H1 (cell line): ENCODE data around the gene GPC3. TPM values are rescaled to one million over a fixed set of nuclear protein-coding genes. Genes with fewer than 3 reads are reported as not detected.

Source experiments
- CTCF ChIA-PET: fragments of 300-600 bp; sonication (Branson Sonifier 250); formaldehyde crosslinking; loops from one replicate; lab custom pipeline; 2021; ENCODE audit not compliant: partially characterized antibody; lab: Charles Lee
- POLR2A ChIA-PET: fragments of 300-600 bp; sonication (Branson Sonifier 250); formaldehyde crosslinking; loops from one replicate; lab custom pipeline; 2021; ENCODE audit warnings: inconsistent platforms; ENCODE audit not compliant: partially characterized antibody; lab: Charles Lee
- DNase-seq, 2 experiments: peaks; one replicate each; pipeline versions ENCODE4 v3.0.0 to v3.0.0-alpha.2; 2010 to 2022; ENCODE audit warnings: low spot score in 2 of 2, low read depth in 1 of 2, mixed read lengths in 1 of 2
- FAIRE-seq: peaks from 2 replicates; lab custom pipeline; 2011; peaks lifted over from hg19 to GRCh38; lab: Jason Lieb, UNC
- H2AFZ ChIP-seq: 2 replicates; pipeline ENCODE4 v1.8.1; 2012; ENCODE audit warnings: low read length, inconsistent platforms
- H2AK5ac ChIP-seq: 2 replicates; pipeline ENCODE4 v1.6.1; 2013; ENCODE audit warnings: low read depth, low read length
- H2BK120ac ChIP-seq: replicated peaks from 2 replicates; pipeline ENCODE3; 2013; ENCODE audit warnings: low read depth, low read length, inconsistent platforms
- H2BK12ac ChIP-seq: 2 replicates; pipeline ENCODE4 v1.6.1; 2013; ENCODE audit warnings: low read depth, low read length
- H2BK15ac ChIP-seq: 2 replicates; pipeline ENCODE4 v1.6.1; 2013; ENCODE audit warnings: low read length
- H2BK20ac ChIP-seq: 2 replicates; pipeline ENCODE4 v1.6.1; 2013; ENCODE audit warnings: low read length
- H2BK5ac ChIP-seq: 2 replicates; pipeline ENCODE4 v1.6.1; 2013; ENCODE audit warnings: low read depth, low read length
- H3K14ac ChIP-seq: 2 replicates; pipeline ENCODE4 v1.6.1; 2013; ENCODE audit warnings: inconsistent platforms; ENCODE audit not compliant: insufficient read length
- H3K18ac ChIP-seq: 2 replicates; pipeline ENCODE4 v1.6.1; 2013; ENCODE audit warnings: low read length; ENCODE audit errors: extremely low read depth
- H3K23ac ChIP-seq: 2 replicates; pipeline ENCODE4 v1.6.1; 2013; ENCODE audit warnings: inconsistent platforms; ENCODE audit not compliant: insufficient read length
- H3K23me2 ChIP-seq: 2 replicates; pipeline ENCODE4 v1.6.1; 2013; ENCODE audit warnings: low read depth, low read length
- H3K27ac ChIP-seq: 2 replicates; pipeline ENCODE4 v1.6.1; 2011; ENCODE audit warnings: low read depth, low read length, inconsistent platforms
- H3K27me3 ChIP-seq, 4 experiments: replicated peaks in 1 of 4; 1 replicate in 1 of 4; 2 replicates in 3 of 4; pipeline versions ENCODE4 v1.6.1 to v1.8.1; 2011 to 2013; ENCODE audit warnings: low read length in 3 of 4, mild to moderate bottlenecking in 3 of 4, inconsistent platforms in 2 of 4, mixed read lengths in 2 of 4, moderate library complexity in 1 of 4; ENCODE audit not compliant: control insufficient read depth in 3 of 4, insufficient read depth in 3 of 4; ENCODE audit errors: extremely low read depth in 1 of 4
- H3K36me3 ChIP-seq, 4 experiments: 2 replicates each; pipeline versions ENCODE4 v1.6.1 to v1.8.1; 2011 to 2013; ENCODE audit warnings: mild to moderate bottlenecking in 4 of 4, low read length in 3 of 4, moderate library complexity in 2 of 4, control low read depth in 1 of 4, inconsistent platforms in 1 of 4; ENCODE audit not compliant: insufficient read depth in 4 of 4, control insufficient read depth in 2 of 4
- H3K4ac ChIP-seq: replicated peaks from 2 replicates; pipeline ENCODE3; 2013; ENCODE audit warnings: low read length, low read depth, mixed read lengths, inconsistent platforms; ENCODE audit not compliant: insufficient read length
- H3K4me1 ChIP-seq, 4 experiments: replicated peaks in 1 of 4; 1 replicate in 1 of 4; 2 replicates in 3 of 4; pipeline versions ENCODE4 v1.6.1 to v1.8.1; 2011 to 2013; ENCODE audit warnings: low read length in 3 of 4, inconsistent platforms in 2 of 4, mixed read lengths in 1 of 4; ENCODE audit not compliant: insufficient read depth in 4 of 4, control insufficient read depth in 3 of 4
- H3K4me2 ChIP-seq, 2 experiments: 2 replicates each; pipeline versions ENCODE4 v1.6.1 to v1.8.1; 2011 to 2013; ENCODE audit warnings: low read depth in 2 of 2, low read length in 2 of 2, control low read depth in 1 of 2, inconsistent platforms in 1 of 2, mild to moderate bottlenecking in 1 of 2; ENCODE audit not compliant: insufficient read depth in 1 of 2
- H3K4me3 ChIP-seq, 4 experiments: fragments of 200-600, 300-600 bp in 1 of 4; sonication (generic), shearing (Covaris generic), sonication (Bioruptor Twin) in 1 of 4; 2 replicates each; pipeline versions ENCODE4 v1.5.1 to v1.8.1; 2011 to 2016; ENCODE audit warnings: low read length in 4 of 4, low read depth in 3 of 4, control low read depth in 2 of 4, inconsistent platforms in 2 of 4, mild to moderate bottlenecking in 2 of 4, mixed read lengths in 1 of 4, moderate library complexity in 1 of 4; ENCODE audit not compliant: insufficient read depth in 2 of 4; ENCODE audit errors: extremely low read depth in 1 of 4
- H3K56ac ChIP-seq: replicated peaks from 2 replicates; pipeline ENCODE3; 2013; ENCODE audit warnings: low read depth, mild to moderate bottlenecking, mixed read lengths, low read length, inconsistent platforms; ENCODE audit not compliant: insufficient read length
- H3K79me1 ChIP-seq: 2 replicates; pipeline ENCODE4 v1.6.1; 2013; ENCODE audit warnings: low read depth, low read length, control low read depth
- H3K79me2 ChIP-seq, 2 experiments: 2 replicates each; pipeline versions ENCODE4 v1.6.1 to v1.8.1; 2012 to 2013; ENCODE audit warnings: low read length in 2 of 2, mild to moderate bottlenecking in 2 of 2, inconsistent platforms in 1 of 2; ENCODE audit not compliant: insufficient read depth in 2 of 2, control insufficient read depth in 1 of 2
- H3K9ac ChIP-seq, 4 experiments: replicated peaks in 1 of 4; 1 replicate in 1 of 4; 2 replicates in 3 of 4; pipeline versions ENCODE4 v1.6.1 to v1.8.1; 2011 to 2013; ENCODE audit warnings: low read depth in 3 of 4, low read length in 3 of 4, control low read depth in 2 of 4, mild to moderate bottlenecking in 2 of 4, moderate library complexity in 2 of 4, inconsistent platforms in 1 of 4; ENCODE audit errors: extremely low read depth in 1 of 4
- H3K9me3 ChIP-seq, 2 experiments: 2 replicates each; pipeline versions ENCODE4 v1.6.1 to v1.8.1; 2012 to 2013; ENCODE audit warnings: mild to moderate bottlenecking in 2 of 2, moderate library complexity in 2 of 2, control low read depth in 1 of 2, inconsistent platforms in 1 of 2, low read depth in 1 of 2, low read length in 1 of 2, mixed read lengths in 1 of 2; ENCODE audit not compliant: insufficient read depth in 2 of 2
- H4K20me1 ChIP-seq, 2 experiments: replicated peaks in 1 of 2; 2 replicates each; pipeline versions ENCODE3 to v1.8.1; 2011 to 2013; ENCODE audit warnings: inconsistent platforms in 2 of 2, low read length in 2 of 2, mild to moderate bottlenecking in 1 of 2; ENCODE audit not compliant: insufficient read depth in 2 of 2, control insufficient read depth in 1 of 2
- H4K5ac ChIP-seq: 2 replicates; pipeline ENCODE4 v1.6.1; 2013; ENCODE audit warnings: low read length, low read depth, mixed read lengths, inconsistent platforms; ENCODE audit not compliant: insufficient read length
- H4K8ac ChIP-seq: 2 replicates; pipeline ENCODE4 v1.8.0; 2013; ENCODE audit warnings: mild to moderate bottlenecking, moderate library complexity, low read length, inconsistent platforms; ENCODE audit not compliant: insufficient read depth; ENCODE audit errors: extremely low read depth
- H4K91ac ChIP-seq: replicated peaks from 2 replicates; pipeline ENCODE3; 2013; ENCODE audit warnings: low read length, mixed read lengths, inconsistent platforms; ENCODE audit not compliant: insufficient read length
- CEBPB ChIP-seq: IDR thresholded peaks from 2 replicates; pipeline ENCODE4 v1.6.1; 2012; ENCODE audit warnings: low read depth, low read length
- RAD21 ChIP-seq, 2 experiments: IDR thresholded peaks in 1 of 2; conservative IDR thresholded peaks in 1 of 2; 2 replicates each; pipeline ENCODE4 v1.6.1; 2011; ENCODE audit warnings: low read depth in 2 of 2, low read length in 2 of 2, improper control_type of control experiment in 1 of 2, inconsistent platforms in 1 of 2, mild to moderate bottlenecking in 1 of 2, moderate library complexity in 1 of 2
- TAF1 ChIP-seq: IDR thresholded peaks from 2 replicates; pipeline ENCODE4 v1.6.1; 2011; ENCODE audit warnings: mild to moderate bottlenecking, low read depth, low read length
- WGBS, 2 experiments: shearing (Covaris generic) in 1 of 2; methylation state at CpG; one replicate each; pipeline versions ENCODE4 v1.1.6 to v1.1.7; 2013 to 2015; ENCODE audit warnings: low lambda C conversion rate in 2 of 2, mixed read lengths in 2 of 2, inconsistent platforms in 1 of 2, low coverage in 1 of 2, missing lambda C conversion rate in 1 of 2; ENCODE audit not compliant: insufficient replicate concordance in 2 of 2, insufficient coverage in 1 of 2, insufficient read length in 1 of 2; ENCODE audit errors: extremely low coverage in 1 of 2, missing lambda C conversion rate in 1 of 2; 5-methylcytosine and 5-hydroxymethylcytosine counted together
- polyA plus RNA-seq, 7 experiments: library from polyadenylated mRNA; depleted of rRNA in 3 of 7; stranded (reverse) in 5 of 7; unstranded in 2 of 7; fragments of >200 nt in 5 of 7; fragments of 200-250 nt in 2 of 7; gene quantifications; 1 replicate in 5 of 7; 2 replicates in 1 of 7; 4 replicates in 1 of 7; pipeline versions ENCODE4 v1.2.1 to v1.2.3, GENCODE V29; 2011 to 2013; ENCODE audit warnings: missing spikeins in 2 of 7, mixed read lengths in 2 of 7
- total RNA-seq: library from RNA; stranded (reverse); fragmentation: NEBNext Ultra II Directional; extraction: Animal tissue kit (Norgen Biotek cat#: 25700); gene quantifications from 2 replicates; pipeline ENCODE4 v1.2.1, GENCODE V29; 2021
- TF ChIP-seq, protein P1 (sequence below): IDR thresholded peaks from 2 replicates; pipeline ENCODE4 v1.6.1; 2012; ENCODE audit warnings: inconsistent platforms

The GPC3 gene
- total and polyA plus RNA-seq, 2 of the 8 experiments (the other 6 are each of a cell fraction or from before 2014, with no cell fraction given), result 64.8 to 71.9 TPM

DNA sequence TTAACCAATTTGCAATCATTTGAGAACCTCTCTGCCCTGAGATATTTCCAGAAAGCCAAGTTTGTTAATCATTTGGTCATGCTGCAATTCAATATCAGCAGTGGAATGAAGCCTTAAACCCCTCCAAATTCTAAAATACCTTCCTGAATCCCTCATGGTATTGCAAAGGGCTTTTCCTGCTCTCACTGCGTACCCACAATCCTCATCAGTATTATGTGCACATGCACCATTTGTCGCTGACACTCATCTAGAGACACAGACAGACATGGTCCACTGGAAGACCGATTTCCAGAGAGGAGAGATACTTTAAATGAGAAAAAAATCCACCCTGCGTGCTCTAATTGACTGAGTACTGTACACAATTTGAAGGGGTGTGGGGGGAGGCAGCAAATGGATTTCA is 104.4 kb downstream of the GPC3 start:
- Histone ChIP-seq H2BK120ac (no peak overlapping the region), H3K4me1 (peaks cover 0 to 8% (median 2%) of the 10 kb centered on the region in 4 experiments; a peak in 3 of 7 replicates), H3K79me1 (no peaks in the 10 kb centered on the region), H3K27ac (no peak overlapping the region), H3K56ac (no peak overlapping the region), H3K18ac (no peak overlapping the region), H2BK15ac (no peak overlapping the region), H4K5ac (no peak overlapping the region), H3K27me3 (no peaks in the 10 kb centered on the region), H3K36me3 (no peaks in the 10 kb centered on the region), H3K23ac (no peak overlapping the region), H2BK12ac (no peak overlapping the region), H2AK5ac (no peak overlapping the region), H4K8ac (no peak overlapping the region), H4K91ac (no peak overlapping the region), H2AFZ (no peak overlapping the region), H3K9ac (no peak overlapping the region), H3K4ac (no peak overlapping the region), H4K20me1 (no peaks in the 10 kb centered on the region), H3K79me2 (no peaks in the 10 kb centered on the region), H3K4me3 (no peak overlapping the region), H3K9me3 (no peaks in the 10 kb centered on the region), H3K23me2 (no peaks in the 10 kb centered on the region), H2BK5ac (no peak overlapping the region), H3K4me2 (no peak overlapping the region)
- FAIRE-seq (no peak), DNase-seq (no peak)
- 94% methylated on average over 4 of the region's 4 CpGs; no CpG with 5 or more reads in 1 of the 2 experiments for WGBS, 2 experiments
- ChIA-PET POLR2A (no interaction called here), CTCF (no interaction called here)
- TF ChIP-seq CEBPB (no peak), TAF1 (no peak), RAD21 (IDR thresholded peaks at IDR 0.05 in 1 of 2, conservative IDR thresholded peaks at IDR 0.05 in 1 of 2; ENCODE audit: low read depth in 2 of 2, low read length in 2 of 2) (no peak)
- TF ChIP-seq, protein P1, sequence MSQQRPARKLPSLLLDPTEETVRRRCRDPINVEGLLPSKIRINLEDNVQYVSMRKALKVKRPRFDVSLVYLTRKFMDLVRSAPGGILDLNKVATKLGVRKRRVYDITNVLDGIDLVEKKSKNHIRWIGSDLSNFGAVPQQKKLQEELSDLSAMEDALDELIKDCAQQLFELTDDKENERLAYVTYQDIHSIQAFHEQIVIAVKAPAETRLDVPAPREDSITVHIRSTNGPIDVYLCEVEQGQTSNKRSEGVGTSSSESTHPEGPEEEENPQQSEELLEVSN, result no peak
- TF ChIP-seq, all 59 proteins: peak for 0
- Histone ChIP-seq H2BK20ac (no peak overlapping the region), H3K14ac (no peak overlapping the region)
